Kidney (tissue), 14 donors: ENCODE results near the gene POLR1B. TPM values are rescaled to one million over a fixed set of nuclear protein-coding genes. Genes with fewer than 3 reads are reported as not detected.

Experiments used
- DNase-seq, 5 donors: peaks; one replicate each; pipeline ENCODE4 v3.0.0-alpha.2; 2013 to 2020
- FAIRE-seq: peaks from 2 replicates; lab custom pipeline; 2012; peaks lifted over from hg19 to GRCh38; lab: Jason Lieb, UNC
- H3K27ac ChIP-seq, 2 donors: one replicate each; pipeline ENCODE4 v1.7.0; 2013; ENCODE audit warnings: low read depth in 2 of 2, low read length in 2 of 2, inconsistent platforms in 1 of 2
- H3K27me3 ChIP-seq: one replicate; pipeline ENCODE4 v1.7.1; 2013; ENCODE audit warnings: low read length, inconsistent platforms; ENCODE audit not compliant: control insufficient read depth, insufficient read depth
- H3K36me3 ChIP-seq, 3 donors: one replicate each; pipeline versions ENCODE4 v1.7.0 to v1.7.1; 2013; ENCODE audit warnings: low read length in 3 of 3, control low read depth in 1 of 3, inconsistent platforms in 1 of 3; ENCODE audit not compliant: insufficient read depth in 3 of 3, control insufficient read depth in 2 of 3
- H3K4me1 ChIP-seq, 3 donors: one replicate each; pipeline versions ENCODE4 v1.7.0 to v1.7.1; 2013; ENCODE audit warnings: low read length in 3 of 3, inconsistent platforms in 1 of 3, low read depth in 1 of 3; ENCODE audit not compliant: control insufficient read depth in 2 of 3, insufficient read depth in 2 of 3
- H3K4me3 ChIP-seq, 3 donors: one replicate each; pipeline versions ENCODE4 v1.7.0 to v1.8.1; 2013; ENCODE audit warnings: low read length in 3 of 3, control low read depth in 1 of 3, inconsistent platforms in 1 of 3
- H3K9ac ChIP-seq, 3 donors: one replicate each; pipeline versions ENCODE4 v1.7.0 to v1.7.1; 2013; ENCODE audit warnings: low read length in 3 of 3, control low read depth in 1 of 3, inconsistent platforms in 1 of 3
- H3K9me3 ChIP-seq, 3 donors: one replicate each; pipeline versions ENCODE4 v1.7.0 to v1.7.1; 2013; ENCODE audit warnings: low read length in 3 of 3, control low read depth in 1 of 3, inconsistent platforms in 1 of 3; ENCODE audit not compliant: control insufficient read depth in 2 of 3, insufficient read depth in 1 of 3
- CTCF ChIP-seq: IDR thresholded peaks from 3 replicates; pipeline ENCODE4 v1.5.1; 2012; ENCODE audit warnings: mild to moderate bottlenecking, moderate library complexity, borderline replicate concordance; ENCODE audit not compliant: insufficient read depth; ENCODE audit errors: extremely low read depth
- intact Hi-C: fragments of 100-400 bp; cut with DNase I; formaldehyde crosslinking; loops from one replicate; pipeline ENCODE4 v1.11.1; 2022
- polyA plus RNA-seq: library from polyadenylated mRNA; stranded (reverse); fragments of 350-450 nt; fragmentation: Illumina TruSeq; extraction: RNeasy Lipid Tissue Mini Kit (QIAGEN cat#74804); gene quantifications from one replicate; pipeline ENCODE4 v1.2.3, GENCODE V29; 2014; ENCODE audit warnings: low read depth, low replicate concordance; ENCODE audit not compliant: insufficient read depth
- total RNA-seq: library from RNA; stranded (reverse); fragmentation: NEBNext Ultra II Directional; extraction: Animal tissue kit (Norgen Biotek cat#: 25700); gene quantifications from one replicate; pipeline ENCODE4 v1.2.1, GENCODE V29; 2021
- donor health status: control.
- donor health status: control.
- donor health status: control.
- donor health status: control.
- donor health status: control.
- donor health status: DM: yes; HTN: yes; CAD: no.
- donor health status: Normal renal cell carcinoma (clear cell type).

The POLR1B gene
- total and polyA plus RNA-seq, 2 donors from 2014 or later, result 6.0 to 24.4 TPM

GRCh38 chr2:112572005-112572404 is 29.7 kb downstream of the POLR1B start:
- H3K27me3 ChIP-seq, result no peaks in the 10 kb centered on the region
- no peaks in the 10 kb centered on the region for H3K4me1 ChIP-seq
- peaks cover 0 to 8% (median 2%) of the 10 kb centered on the region in 3 donors for H3K9me3 ChIP-seq
- peaks cover 23 to 57% (median 45%) of the 10 kb centered on the region in 3 donors for H3K36me3 ChIP-seq
- intact Hi-C loops, result no loop called here
- H3K9ac ChIP-seq, result no peak overlapping the region
- H3K27ac ChIP-seq, result no peak overlapping the region
- DNase-seq (no peak), FAIRE-seq (no peak)
- TF ChIP-seq CTCF, result no peak
- no peak overlapping the region for H3K4me3 ChIP-seq

- TF ChIP-seq CTCF, result no peak
- Histone ChIP-seq H3K4me1 (peaks cover 0 to 4% (median 0%) of the 10 kb centered on the region in 3 donors), H3K27me3 (no peaks in the 10 kb centered on the region), H3K36me3 (peaks cover 6 to 17% (median 16%) of the 10 kb centered on the region in 3 donors), H3K9me3 (no peaks in the 10 kb centered on the region), H3K27ac (no peak overlapping the region), H3K4me3 (no peak overlapping the region), H3K9ac (no peak overlapping the region)
- DNase-seq, result no peak
- no peak for FAIRE-seq
- intact Hi-C loops, result no loop called here
Observed at GRCh38 chr2:112577756-112578155, 35.5 kb downstream of the POLR1B start.

- Histone ChIP-seq H3K4me1 (peaks cover 2 to 11% (median 8%) of the 10 kb centered on the region in 3 donors), H3K4me3 (no peak overlapping the region), H3K36me3 (peaks cover 3 to 9% (median 7%) of the 10 kb centered on the region in 3 donors), H3K9ac (no peak overlapping the region), H3K27ac (no peak overlapping the region), H3K9me3 (no peaks in the 10 kb centered on the region), H3K27me3 (no peaks in the 10 kb centered on the region)
- DNase-seq (no peak), FAIRE-seq (no peak)
- intact Hi-C loops, result no loop called here
- TF ChIP-seq CTCF, result no peak
Observed at GRCh38 chr2:112579241-112579640, 37.0 kb downstream of the POLR1B start.

DNA sequence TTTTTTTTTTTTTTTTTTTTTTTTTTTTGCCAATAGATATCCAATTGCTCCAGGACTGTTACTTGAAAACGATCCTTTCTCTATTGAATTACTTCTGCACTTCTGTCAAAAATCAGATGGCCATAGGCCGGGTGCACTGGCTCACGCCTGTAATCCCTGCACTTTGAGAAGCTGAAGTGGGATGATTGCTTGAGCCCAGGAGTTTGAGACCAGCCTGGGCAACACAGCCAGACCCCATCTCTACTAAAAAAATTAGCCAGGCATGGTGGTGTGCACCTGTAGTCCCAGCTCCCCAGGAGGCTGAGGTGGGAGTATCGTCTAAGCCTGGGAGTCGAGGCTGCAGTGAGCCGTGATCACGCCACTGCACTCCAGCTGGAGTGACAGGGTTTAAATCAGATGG is 37.8 kb downstream of the POLR1B start:
- DNase-seq (no peak), FAIRE-seq (no peak)
- no peaks in the 10 kb centered on the region for H3K9me3 ChIP-seq
- H3K9ac ChIP-seq, result no peak overlapping the region
- intact Hi-C loops, result no loop called here
- H3K4me3 ChIP-seq, result no peak overlapping the region
- peaks cover 2 to 11% (median 10%) of the 10 kb centered on the region in 3 donors for H3K4me1 ChIP-seq
- no peaks in the 10 kb centered on the region for H3K27me3 ChIP-seq
- H3K36me3 ChIP-seq, result peaks cover 3 to 5% (median 3%) of the 10 kb centered on the region in 3 donors
- H3K27ac ChIP-seq, result no peak overlapping the region
- no peak for TF ChIP-seq CTCF
